Stimulated activated CD4-positive, alpha-beta T cell treated with anti-CD3 and anti-CD28 coated beads, Interleukin-1b, Interleukin-23, amount 100 ng/mL, for 1 hour (primary cell): ENCODE data around the gene SH3PXD2A.
"Not testable (repeated sequence)": the region's sequence is repeated elsewhere in the genome, so short reads cannot be mapped to it uniquely, and the experiment has no call there.

Experiments used
- DNase-seq, 2 donors: peaks; one replicate each; pipeline ENCODE4 v3.0.0-alpha.2; 2020; ENCODE audit warnings: low read depth in 2 of 2

Gene SH3PXD2A

DNA sequence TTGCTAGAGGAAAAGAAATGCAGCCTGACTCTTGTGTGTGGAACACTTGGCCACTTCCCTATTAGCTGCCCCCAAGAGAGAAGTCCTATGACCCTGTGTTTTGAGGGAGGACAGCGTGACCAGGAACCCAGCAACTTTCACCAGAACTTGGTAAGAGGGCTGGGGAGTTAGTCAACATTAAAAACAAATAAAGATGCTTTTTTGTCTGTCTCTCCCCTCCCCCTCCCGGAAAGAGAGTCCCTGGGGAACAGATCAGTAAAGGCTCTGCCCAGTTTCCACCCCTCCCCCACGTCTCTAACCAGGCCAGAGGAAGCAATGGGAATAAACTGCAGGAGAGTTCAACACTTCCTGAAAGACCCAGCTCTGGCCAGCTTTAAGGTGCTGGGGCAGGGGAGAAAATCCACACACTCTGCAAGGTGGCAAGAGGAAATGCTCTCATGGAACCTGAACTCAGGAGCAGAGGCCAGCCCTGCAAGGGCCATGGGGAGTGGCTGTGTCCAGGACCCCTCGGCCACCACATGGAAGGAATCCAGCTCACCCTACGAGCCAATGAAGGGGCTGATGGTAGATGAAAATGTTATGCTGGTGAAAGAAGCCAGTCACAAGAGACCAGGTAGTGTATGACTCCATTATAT, 21.5 kb downstream of the SH3PXD2A start:
- DNase-seq: no peak

DNA sequence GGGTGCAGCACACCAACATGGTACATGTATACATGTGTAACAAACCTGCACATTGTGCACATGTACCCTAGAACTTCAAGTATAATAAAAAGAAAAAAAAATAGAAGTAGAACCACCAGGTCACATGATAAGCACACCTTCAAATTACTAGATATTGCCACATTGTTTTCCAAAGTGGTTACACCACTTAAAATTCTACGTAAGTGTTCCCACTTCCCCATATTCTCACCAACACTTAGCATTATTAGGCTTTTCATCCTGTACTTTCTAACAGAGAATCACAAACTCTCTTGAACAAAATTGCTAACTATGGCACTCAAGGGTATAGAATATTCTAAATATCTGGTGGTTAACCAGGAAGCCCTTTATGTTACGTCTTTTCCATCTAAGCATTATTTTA, 22.6 kb downstream of the SH3PXD2A start:
- no peak for DNase-seq

DNA sequence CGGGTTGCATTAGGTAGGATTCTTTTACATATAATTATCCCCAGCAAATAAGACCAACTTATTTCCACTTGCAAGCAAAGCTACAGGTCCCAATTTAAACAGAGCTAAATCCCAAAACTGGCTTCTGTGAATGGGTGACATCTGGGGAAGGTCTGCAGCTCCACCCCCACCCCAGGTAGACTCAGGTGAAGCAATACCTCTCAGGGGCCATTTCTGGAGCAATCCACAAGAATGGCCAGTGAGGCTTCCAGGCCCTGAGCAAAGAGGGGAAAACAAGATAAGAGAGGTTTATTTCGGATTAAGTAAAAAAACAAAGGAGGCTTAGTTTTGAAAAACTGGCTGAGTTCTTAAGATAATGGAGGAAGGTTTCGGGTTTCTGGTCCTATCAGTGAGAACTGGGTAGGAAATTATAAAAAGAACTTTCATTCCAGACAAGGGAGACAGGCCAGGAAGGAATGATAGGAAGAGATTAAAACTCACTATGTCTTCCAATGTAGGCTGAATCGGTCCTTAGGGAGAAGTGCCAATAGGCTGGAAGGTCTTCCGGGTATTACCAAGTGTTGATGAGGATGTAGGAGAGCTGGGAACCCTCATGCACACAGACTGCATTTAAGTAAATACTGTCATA, 25.4 kb downstream of the SH3PXD2A start:
- no peak for DNase-seq

DNA sequence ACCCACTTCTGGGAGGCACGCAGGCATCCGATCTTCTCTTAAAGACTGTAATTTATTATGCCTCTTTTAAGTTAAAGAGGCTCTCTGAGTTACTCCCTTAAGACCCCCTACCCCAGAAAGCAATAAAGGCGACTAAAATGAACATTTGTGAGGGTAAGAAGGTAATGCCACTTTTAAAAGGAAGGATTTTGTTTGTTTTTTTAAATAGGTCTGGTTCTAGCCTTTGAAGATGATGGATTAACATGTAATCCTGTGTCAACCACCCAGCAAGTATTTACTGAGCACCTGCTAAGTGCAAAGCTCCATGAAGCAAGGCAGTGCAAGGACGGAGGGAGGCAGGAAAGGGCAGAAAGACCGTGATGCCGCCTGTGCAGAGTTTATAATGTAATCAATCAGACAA, 26.1 kb downstream of the SH3PXD2A start:
- DNase-seq: no peak

DNA sequence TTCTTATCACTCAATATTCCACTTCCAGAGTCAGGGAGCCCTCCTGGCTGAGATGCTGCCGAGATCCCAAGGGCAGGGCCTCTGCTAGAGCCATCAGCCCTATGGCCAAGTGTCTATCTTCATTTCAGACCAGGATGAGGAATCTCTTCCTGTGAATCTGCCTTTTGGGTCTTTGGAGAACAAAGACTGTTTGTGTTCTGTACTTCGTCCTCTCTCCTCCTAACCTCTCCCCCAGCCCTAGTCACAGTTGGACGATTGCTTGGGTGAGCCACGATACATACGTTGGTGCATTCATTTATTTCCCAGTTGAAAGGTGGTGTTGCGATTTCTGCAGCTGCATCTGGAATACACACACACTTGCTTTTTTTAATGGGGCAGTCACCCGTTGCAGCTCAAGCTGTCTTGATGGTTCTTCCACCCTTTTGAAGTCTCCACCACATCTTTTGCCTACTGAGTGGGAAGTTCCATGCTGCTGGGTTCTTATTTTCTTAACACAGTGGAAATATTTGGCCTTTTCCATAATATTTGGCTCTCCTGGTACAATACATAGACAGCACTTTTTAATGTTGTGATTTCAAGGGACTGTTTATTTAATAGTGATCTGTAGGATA, 26.7 kb downstream of the SH3PXD2A start:
- DNase-seq: no peak

DNA sequence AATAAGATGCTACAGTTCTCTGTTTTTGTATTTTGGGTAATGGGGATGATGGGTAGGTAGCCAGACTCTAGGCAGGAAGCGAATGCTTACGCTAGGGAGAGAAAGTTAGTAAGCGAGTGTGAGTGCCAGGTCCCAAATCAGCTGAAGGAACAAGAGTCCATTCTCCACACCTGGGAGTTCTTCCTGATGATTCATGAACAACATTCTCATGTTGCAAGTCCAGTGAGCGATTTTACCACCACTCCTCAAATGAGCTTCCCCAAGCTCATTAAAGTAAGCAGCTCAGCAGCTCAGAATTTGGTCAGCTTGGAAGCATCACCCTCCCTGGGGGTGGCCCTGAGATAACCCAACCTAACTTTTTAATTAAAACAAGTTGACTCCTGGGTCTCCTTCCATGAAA, 27.3 kb downstream of the SH3PXD2A start:
- no peak for DNase-seq

DNA sequence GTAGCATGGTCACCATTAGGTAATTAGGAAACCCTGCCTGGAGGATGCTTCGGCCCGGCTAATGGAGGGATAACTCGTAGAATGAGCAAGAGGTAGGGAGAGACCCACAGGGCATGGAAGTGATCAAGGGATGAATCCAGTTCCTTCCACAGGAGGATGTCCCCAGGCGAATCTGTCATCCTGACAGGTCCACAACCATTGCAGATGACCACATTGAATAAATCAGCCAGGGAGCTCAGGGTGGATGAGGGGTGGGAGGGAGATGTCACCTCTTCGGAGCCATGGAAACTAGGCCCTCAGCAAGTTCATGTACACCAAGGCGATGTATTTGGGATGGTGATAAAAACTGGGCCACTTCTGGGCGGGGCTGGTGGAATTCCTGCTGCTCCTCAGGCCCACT, 28.5 kb downstream of the SH3PXD2A start:
- DNase-seq: no peak

DNA sequence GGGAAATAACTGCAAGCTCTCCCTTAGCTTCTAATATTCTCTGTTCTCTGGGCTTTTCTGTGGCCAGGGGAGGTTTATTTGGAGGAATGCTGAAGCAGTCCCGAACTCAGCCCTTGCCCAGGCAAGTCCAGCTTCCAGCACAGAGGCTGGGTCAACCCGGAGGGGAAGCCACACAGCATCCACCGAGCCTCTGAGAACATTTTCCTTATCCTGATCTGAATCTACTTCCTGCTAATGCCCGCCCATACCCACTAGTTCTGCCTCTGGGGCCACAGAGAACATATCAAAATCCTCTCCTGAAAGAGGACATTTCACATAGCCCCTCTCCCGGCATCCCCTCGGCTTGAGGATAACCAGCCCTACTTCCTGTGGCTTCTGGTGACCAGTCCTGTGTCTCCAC, 31.1 kb downstream of the SH3PXD2A start:
- DNase-seq: no peak

DNA sequence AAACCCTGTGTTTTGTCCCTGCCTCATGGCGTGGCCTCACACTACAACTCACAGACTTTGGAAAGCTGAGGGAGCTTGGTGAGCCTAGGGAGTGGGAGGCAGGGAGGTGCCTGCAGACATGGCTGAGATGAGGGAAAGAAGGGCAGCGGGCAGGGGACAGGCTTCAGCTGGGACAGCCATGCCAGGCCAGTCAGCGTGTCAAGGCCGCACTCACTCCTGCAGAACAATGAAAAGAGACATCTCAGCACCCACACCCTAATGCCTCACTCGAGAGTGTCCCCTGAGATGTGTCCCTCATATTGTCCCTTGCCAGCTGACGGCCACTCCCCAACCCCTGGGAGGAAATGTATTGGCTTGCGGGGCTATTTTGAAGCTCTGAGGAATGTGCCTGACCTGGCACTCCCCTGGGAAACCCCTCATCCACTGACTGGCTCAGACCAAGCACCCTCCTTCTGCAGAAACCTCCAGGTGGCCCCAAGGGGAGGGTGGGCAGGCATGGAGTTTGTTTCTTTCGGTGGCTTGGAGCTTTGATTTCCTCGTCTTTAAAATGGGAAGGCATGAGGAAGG, 31.6 kb downstream of the SH3PXD2A start:
- no peak for DNase-seq

DNA sequence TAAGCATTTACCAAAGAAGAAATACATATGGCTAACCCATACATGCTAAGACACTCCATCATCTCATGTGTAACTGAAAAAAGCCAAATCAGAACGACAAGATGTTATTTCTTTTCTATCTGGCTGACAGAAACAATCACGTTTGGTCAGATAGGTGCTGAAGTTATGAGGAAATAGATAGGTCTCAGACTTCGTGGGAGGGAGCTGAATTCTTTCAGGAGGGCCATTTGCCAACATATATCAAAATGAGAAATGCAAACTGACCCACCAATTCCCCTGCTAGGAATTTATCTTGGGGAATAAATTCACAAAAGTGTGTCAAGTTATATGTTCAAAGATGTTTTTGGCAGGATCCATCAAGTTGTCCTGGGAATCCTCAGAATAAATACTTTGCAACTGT, 32.6 kb downstream of the SH3PXD2A start:
- DNase-seq: no peak

DNA sequence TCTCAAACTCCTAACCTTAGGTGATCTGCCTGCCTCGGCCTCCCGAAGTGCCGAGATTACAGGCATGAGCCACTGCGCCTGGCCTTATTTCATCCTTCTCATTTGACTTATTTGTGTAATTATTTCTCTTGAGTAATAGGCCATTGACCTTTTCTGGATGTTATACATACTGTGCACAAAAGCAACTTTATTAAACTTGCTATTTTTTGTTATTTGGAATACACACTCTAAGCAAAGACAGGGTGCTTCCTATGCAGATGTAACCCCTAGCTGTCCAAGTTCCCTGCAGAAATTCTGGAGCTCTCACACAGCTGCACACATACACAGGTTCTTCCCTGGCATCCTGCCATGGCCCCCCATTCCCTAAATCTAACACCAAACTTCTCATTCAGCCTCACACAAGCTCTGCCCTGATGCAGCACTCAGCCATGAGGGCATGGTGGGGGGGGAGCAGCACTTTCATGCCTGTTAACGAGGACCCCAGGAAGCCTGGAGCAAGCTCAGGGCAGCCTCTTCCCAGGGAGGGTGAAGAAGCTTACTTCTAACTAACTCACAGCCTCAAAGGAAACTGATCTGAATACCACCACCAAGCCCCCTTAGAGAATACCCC, 33.2 kb downstream of the SH3PXD2A start:
- DNase-seq: no peak

DNA sequence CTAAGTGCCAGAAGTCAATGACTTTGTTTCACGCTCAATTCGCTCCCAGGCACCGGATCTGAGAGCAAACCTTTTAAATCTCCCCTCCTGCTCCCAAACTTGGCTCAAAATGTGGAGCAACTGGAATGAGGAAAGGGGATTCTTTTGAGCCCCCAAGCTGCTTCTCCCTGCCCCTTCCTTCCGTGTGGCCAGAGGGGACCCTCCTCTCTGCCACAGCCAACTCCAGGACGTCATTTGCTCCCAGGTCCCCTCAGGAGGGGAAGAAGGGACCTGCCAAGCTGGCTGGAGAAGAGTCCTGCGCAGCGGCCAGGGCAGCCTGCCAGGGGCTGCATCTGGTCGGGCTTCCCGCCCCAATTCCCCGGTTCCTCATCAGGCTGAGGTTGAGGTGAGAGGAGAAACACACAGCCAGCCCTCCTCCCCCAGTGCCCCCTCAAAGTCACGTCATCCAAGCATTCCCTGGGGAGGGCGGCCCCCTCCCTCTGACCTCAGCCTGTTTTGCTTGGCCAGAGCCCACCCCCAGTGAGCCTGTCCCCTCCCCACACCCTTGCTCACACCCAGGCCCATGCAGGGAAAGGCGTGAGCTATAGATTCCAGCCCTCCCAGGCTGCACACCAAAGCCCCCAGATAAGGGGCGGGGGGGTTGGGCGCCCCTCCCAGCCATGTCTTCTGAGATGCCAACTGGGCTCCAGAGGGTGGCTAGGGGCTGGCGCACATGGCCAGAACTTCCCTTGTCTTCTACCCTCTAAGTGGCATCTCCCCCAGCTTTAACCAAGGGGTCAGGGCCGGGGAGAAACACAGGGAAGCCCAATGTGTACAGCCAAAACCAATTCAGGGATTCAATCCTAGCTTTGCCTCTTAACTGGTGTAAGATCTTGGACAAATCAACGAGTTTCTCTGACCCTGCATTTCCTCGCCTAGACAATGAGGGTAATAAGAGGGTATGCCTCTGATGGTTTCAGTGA, 35.0 kb downstream of the SH3PXD2A start:
- DNase-seq: no peak

DNA sequence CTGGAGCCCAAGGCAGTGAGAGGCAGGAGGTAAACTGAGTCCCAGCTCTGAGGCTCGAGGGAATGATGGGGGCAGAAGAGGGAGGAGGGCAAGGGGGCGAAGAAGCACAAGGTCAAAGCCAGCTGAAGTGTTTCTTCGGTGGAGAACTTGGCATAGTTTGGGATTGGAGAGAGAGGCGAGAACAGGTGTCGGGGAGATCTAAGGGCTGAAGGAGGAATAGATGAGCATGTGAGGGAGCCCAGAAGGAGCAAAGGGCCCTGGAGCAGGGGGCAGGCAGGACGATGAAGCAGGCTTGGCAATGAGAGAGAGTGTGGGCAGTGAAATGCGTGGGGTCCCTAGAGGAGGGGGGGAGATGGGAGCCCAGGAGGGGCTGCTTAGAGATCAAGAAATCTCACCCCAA, 35.9 kb downstream of the SH3PXD2A start:
- no peak for DNase-seq

DNA sequence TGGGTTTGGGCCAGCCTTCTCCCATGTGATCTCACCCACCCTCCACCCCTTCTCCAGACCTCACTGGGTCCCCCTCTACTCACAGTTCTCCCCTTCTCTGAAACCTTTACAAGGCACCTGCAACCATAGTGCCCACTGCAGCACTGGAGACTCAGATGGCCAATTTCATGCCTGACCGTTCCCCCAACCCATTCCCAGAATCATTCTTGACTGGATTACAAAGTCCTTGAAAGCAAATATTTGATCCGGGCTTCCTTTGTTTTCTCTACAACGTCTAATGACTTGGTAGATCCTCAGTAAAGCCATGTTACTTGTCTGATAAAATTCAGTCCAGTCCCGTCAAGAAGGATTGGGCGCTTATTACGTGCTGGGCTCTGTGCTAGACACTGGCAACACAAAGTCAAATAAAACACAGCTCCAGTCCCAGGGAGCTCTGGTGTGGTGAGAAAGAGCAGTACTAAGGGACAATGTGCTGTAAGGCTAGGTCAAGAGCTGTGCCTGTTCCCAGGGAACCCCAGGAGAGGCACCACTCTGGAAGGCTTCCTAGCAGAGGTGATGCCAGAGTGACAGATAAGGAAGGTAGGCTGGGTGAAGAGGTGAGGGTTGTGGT, 36.5 kb downstream of the SH3PXD2A start:
- DNase-seq: no peak

DNA sequence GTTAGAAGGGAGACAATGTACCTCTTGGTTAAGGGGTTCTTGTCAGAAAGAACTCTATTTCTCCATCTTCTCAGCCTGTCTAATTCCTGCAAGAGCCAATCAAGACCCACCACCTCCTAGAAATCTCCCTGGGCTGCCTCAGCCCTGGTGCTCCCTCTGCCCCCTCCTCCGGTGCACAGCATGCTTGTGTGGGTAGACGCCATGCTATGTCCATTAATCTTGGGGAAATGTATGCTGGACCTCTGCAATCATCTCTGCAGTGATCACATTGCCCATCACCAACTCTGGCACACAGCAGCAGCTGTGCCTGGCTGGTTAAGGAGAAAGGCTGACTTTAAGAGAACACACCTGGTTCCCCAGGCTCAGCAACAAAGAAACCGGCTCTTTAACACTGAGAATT, 37.3 kb downstream of the SH3PXD2A start:
- no peak for DNase-seq

DNA sequence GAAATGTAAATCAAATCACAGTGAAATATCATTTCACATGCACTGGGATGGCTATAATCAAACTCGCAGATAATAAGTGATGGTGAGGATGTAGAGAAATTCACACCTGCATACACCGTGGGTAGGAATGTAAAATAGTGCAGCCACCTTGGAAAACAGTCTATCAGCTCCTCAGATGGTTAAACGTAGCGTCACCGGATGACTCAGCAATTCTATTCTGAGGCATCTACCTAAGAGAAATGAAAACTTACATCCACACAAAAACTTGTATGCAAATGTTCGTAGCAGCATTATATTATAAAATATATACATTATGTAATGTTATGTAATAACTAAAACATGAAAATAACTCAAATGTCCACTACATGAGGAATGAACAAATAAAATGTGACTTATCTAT, 38.9 kb downstream of the SH3PXD2A start:
- no peak for DNase-seq

DNA sequence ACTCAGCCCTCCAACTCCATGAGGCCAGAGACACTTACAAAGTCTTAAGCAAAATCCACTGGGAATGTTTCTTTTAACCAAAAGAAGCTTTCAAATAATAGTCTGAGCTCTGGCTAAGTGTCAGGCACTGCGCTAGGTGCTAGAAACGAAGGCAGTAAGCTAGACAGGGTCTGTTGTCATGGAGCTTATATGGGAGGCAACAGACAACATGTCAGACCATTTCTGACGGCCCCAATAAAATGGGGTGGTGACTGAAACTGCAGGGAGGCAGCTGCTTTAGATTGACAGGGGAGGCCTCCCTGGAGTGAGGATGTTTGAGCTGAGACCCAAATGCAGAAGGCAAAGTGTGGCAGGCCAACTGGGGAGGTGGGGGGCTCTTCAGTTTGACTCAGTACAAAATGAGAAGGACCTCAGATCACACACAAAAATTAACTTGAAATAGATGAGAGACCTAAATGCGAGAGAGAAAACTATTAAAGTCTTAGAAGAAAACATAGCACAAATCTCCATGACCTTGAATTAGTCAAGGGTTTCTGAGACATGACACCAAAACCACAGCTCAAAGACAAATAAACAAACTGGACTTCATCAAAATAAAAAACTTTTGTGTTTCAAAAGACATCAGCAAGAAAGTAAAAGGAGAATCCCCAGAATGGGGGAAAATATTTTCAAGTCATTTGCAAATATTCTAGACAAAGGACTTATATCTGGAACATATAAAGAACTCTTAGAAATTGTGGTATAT, 40.6 kb downstream of the SH3PXD2A start:
- no peak for DNase-seq

DNA sequence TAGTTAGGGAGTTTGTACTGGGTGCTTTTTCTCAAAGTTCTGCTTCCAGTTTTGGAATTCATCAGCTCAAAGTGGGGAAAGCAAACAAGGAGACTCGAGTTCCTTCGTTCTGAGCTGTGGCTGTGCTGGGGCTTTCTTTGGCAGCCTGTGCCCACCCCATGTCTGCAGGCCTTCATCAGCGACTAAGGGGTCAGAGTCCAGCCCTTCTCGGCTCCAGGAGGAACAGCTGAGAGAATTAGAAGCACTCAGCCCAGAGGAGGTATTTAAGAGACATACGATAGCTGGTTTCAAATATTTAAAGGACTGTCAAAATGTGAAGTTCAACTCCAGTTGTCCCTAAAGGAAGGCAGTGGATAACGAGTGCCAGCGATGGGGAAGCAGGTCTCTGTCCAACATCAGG, 41.3 kb downstream of the SH3PXD2A start:
- DNase-seq: no peak

DNA sequence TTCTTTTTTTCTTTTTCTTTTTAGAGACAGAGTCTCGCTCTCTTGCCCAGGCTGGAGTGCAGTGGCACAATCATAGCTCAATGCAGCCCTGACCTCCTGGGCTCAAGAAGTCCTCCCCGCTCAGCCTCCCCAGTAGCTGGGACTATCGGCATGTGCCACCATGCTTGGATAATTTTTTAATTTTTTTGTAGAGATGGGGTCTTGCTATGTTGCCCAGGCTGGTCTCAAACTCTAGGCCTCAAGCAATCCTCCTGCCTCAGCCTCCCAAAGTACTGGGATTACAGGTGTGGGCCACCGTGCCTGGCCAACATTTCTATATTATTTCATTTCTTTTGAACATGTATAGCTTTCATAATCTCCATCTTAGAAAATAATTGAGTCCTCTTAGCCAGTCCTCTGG, 42.1 kb downstream of the SH3PXD2A start:
- DNase-seq: not testable (repeated sequence)

DNA sequence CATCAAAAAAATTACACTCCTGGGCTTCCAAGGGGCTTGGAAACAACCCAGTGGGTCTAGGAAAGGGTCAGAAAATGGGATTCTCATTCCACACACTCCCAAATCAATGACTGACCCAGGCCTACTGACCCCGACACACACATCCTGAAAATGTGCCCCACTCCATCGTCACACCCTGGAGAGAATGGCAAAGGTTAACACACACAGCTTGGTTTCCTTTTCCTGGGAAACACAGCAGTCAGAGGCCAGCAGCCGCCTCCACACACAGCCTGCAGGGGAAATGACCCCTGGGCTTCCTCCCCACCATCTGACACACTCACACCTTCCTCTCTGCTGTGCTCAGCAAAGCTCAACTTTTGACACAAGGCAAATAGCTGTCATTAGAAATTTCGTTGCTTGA, 42.9 kb downstream of the SH3PXD2A start:
- no peak for DNase-seq
